Measurements from ENCODE around the gene PSTPIP2. TPM values are rescaled to one million over a fixed set of nuclear protein-coding genes. Genes with fewer than 3 reads are reported as not detected.

The PSTPIP2 gene
- total and polyA plus RNA-seq, 2 of the 8 experiments (the other 6 are each of a cell fraction or from before 2014, with no cell fraction given): 1.8 to 2.4 TPM

- H3K9ac ChIP-seq (replicated peaks in 1 of 4; ENCODE audit: extremely low read depth in 1 of 4, low read depth in 3 of 4, low read length in 3 of 4): no peak overlapping the region
- no peak overlapping the region for H2BK5ac ChIP-seq (ENCODE audit: low read depth, low read length)
- H2BK15ac ChIP-seq (ENCODE audit: low read length): no peak overlapping the region
- H3K4ac ChIP-seq (replicated peaks; ENCODE audit: insufficient read length, low read depth, low read length): no peak overlapping the region
- no peak for DNase-seq (ENCODE audit: low read depth in 1 of 2, low spot score in 2 of 2)
- H3K36me3 ChIP-seq (ENCODE audit: control insufficient read depth in 2 of 4, insufficient read depth in 4 of 4, low read length in 3 of 4): peaks cover 3 to 14% (median 8%) of the 10 kb centered on the region in 4 experiments; a peak in 5 of 8 replicates
- H3K56ac ChIP-seq (replicated peaks; ENCODE audit: insufficient read length, low read depth, low read length): no peak overlapping the region
- H4K91ac ChIP-seq (replicated peaks; ENCODE audit: insufficient read length, low read length): no peak overlapping the region
- no peak overlapping the region for H3K14ac ChIP-seq (ENCODE audit: insufficient read length)
- H2AK5ac ChIP-seq (ENCODE audit: low read depth, low read length): no peak overlapping the region
- no peak overlapping the region for H3K4me3 ChIP-seq (ENCODE audit: extremely low read depth in 1 of 4, insufficient read depth in 2 of 4, low read depth in 3 of 4, low read length in 4 of 4)
- H2BK12ac ChIP-seq (ENCODE audit: low read depth, low read length): no peak overlapping the region
- H4K5ac ChIP-seq (ENCODE audit: insufficient read length, low read depth, low read length): no peak overlapping the region
- ChIA-PET CTCF (ENCODE audit: partially characterized antibody) (no interaction called here), POLR2A (ENCODE audit: partially characterized antibody) (no interaction called here)
- no peaks in the 10 kb centered on the region for H3K9me3 ChIP-seq (ENCODE audit: insufficient read depth in 2 of 2, low read depth in 1 of 2, low read length in 1 of 2)
- no peak overlapping the region for H3K23ac ChIP-seq (ENCODE audit: insufficient read length)
- H3K18ac ChIP-seq (ENCODE audit: extremely low read depth, low read length): no peak overlapping the region
- H3K23me2 ChIP-seq (ENCODE audit: low read depth, low read length): no peaks in the 10 kb centered on the region
- TF ChIP-seq RFX5 (IDR thresholded peaks at IDR 0.05; ENCODE audit: borderline replicate concordance, low read depth, low read length): no peak
- no peak for TF ChIP-seq SUZ12 (IDR thresholded peaks at IDR 0.05; ENCODE audit: low read length)
- no peak for TF ChIP-seq HDAC6 (IDR thresholded peaks at IDR 0.05; ENCODE audit: low read depth, low read length)
- no peak for TF ChIP-seq SP2 (IDR thresholded peaks at IDR 0.05; ENCODE audit: low read length)
- no peak for TF ChIP-seq MAFK (IDR thresholded peaks at IDR 0.05; ENCODE audit: low read depth, low read length)
- no peak for TF ChIP-seq RNF2 (IDR thresholded peaks at IDR 0.05; ENCODE audit: borderline replicate concordance, low read depth, low read length, missing control alignments, poor library complexity, severe bottlenecking)
- TF ChIP-seq POU5F1 (IDR thresholded peaks at IDR 0.05; ENCODE audit: low read depth, low read length): no peak
- TF ChIP-seq GTF2F1 (IDR thresholded peaks at IDR 0.05; ENCODE audit: borderline replicate concordance, low read depth, low read length): no peak
- no peak for TF ChIP-seq USF2 (IDR thresholded peaks at IDR 0.05; ENCODE audit: low read length)
- no peak for TF ChIP-seq KDM5A (IDR thresholded peaks at IDR 0.05; ENCODE audit: low read length)
- H3K27me3 ChIP-seq (replicated peaks in 1 of 4; ENCODE audit: control insufficient read depth in 3 of 4, extremely low read depth in 1 of 4, insufficient read depth in 3 of 4, low read length in 3 of 4): no peaks in the 10 kb centered on the region
- no peaks in the 10 kb centered on the region for H3K79me2 ChIP-seq (ENCODE audit: control insufficient read depth in 1 of 2, insufficient read depth in 2 of 2, low read length in 2 of 2)
- no peak overlapping the region for H2AFZ ChIP-seq (ENCODE audit: low read length)
- H2BK120ac ChIP-seq (replicated peaks; ENCODE audit: low read depth, low read length): no peak overlapping the region
- H3K4me2 ChIP-seq (ENCODE audit: insufficient read depth in 1 of 2, low read depth in 2 of 2, low read length in 2 of 2): no peak overlapping the region
- no peak overlapping the region for H2BK20ac ChIP-seq (ENCODE audit: low read length)
- FAIRE-seq: no peak
- H4K20me1 ChIP-seq (replicated peaks in 1 of 2; ENCODE audit: control insufficient read depth in 1 of 2, insufficient read depth in 2 of 2, low read length in 2 of 2): peaks cover 0 to 5% of the 10 kb centered on the region in 2 experiments
- H3K79me1 ChIP-seq (ENCODE audit: low read depth, low read length): no peaks in the 10 kb centered on the region
- WGBS, 2 experiments (ENCODE audit: extremely low coverage in 1 of 2, insufficient coverage in 1 of 2, insufficient read length in 1 of 2, insufficient replicate concordance in 2 of 2, low coverage in 1 of 2, low lambda C conversion rate in 2 of 2, missing lambda C conversion rate in 1 of 2): 90% methylated on average over 3 of the region's 3 CpGs; no CpG with 5 or more reads in 1 of the 2 experiments
- H4K8ac ChIP-seq (ENCODE audit: extremely low read depth, insufficient read depth, low read length): no peak overlapping the region
- H3K27ac ChIP-seq (ENCODE audit: low read depth, low read length): no peak overlapping the region
- no peaks in the 10 kb centered on the region for H3K4me1 ChIP-seq (replicated peaks in 1 of 4; ENCODE audit: control insufficient read depth in 3 of 4, insufficient read depth in 4 of 4, low read length in 3 of 4)
Observed at GRCh38 chr18:45935591-45936335, 136.3 kb downstream of the PSTPIP2 start.
